ENCODE data around the gene LRIT3.

LRIT3 gene

DNA sequence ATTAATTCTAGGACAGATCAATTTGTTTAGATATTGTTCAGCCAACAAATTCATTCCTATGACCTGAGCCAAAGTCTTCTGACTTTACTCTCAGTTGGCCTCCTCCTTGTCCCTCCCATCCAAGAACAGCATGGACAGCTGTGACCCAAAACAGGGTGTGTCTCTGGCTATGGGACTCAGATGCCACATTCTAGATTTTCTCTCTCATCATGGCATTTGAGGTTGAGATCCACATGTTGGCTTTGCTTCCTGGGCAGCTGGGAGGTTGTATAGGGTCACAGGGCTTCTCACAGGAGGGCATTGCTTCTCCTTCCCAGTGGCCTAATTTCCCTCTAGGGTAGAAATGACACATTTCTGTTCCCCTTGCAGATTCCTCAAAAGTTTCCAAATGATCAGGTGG, 42.2 kb downstream of the LRIT3 start:
- TF ChIP-seq, protein P1, sequence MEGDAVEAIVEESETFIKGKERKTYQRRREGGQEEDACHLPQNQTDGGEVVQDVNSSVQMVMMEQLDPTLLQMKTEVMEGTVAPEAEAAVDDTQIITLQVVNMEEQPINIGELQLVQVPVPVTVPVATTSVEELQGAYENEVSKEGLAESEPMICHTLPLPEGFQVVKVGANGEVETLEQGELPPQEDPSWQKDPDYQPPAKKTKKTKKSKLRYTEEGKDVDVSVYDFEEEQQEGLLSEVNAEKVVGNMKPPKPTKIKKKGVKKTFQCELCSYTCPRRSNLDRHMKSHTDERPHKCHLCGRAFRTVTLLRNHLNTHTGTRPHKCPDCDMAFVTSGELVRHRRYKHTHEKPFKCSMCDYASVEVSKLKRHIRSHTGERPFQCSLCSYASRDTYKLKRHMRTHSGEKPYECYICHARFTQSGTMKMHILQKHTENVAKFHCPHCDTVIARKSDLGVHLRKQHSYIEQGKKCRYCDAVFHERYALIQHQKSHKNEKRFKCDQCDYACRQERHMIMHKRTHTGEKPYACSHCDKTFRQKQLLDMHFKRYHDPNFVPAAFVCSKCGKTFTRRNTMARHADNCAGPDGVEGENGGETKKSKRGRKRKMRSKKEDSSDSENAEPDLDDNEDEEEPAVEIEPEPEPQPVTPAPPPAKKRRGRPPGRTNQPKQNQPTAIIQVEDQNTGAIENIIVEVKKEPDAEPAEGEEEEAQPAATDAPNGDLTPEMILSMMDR (IDR thresholded peaks at IDR 0.05; ENCODE audit: control insufficient read depth, insufficient read depth, low read depth, low read length, missing control alignments): no peak
- no peak for DNase-seq (ENCODE audit: low read depth)
- H3K4me3 ChIP-seq (ENCODE audit: control insufficient read depth, low read depth, low read length): no peak overlapping the region

DNA sequence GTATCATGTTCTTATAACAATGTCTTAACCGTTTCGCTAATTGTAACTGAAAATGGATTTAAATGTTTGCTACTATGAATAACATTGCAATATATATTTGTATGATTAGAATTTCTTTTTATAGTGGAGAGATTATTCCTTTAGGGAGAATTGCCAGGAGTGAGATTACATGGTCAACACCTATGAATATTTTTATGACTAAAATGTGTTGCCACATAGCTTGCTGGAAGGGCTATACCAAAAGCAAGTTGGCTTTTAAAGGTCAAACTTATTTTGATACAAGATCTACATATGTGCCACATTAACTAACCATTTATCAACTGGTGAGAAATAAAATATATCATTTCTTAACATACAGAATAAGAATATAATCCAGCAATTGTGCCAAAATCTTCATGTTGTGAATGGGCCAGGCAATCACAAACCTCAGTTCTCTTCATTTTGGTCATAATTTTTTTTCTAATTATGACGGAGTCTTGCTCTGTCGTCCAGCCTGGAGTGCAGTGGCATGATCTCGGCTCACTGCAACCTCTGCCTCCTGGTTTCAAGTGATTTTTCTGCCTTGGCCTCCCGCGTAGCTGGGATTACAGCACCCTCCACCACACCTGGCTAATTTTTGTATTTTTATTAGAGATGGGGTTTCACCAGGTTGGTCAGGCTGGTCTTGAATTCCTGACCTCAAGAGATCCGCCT, 54.8 kb downstream of the LRIT3 start:
- no peak for DNase-seq (ENCODE audit: low read depth)
- TF ChIP-seq, protein P1 (IDR thresholded peaks at IDR 0.05; ENCODE audit: control insufficient read depth, insufficient read depth, low read depth, low read length, missing control alignments): no peak
- no peak overlapping the region for H3K4me3 ChIP-seq (ENCODE audit: control insufficient read depth, low read depth, low read length)

DNA sequence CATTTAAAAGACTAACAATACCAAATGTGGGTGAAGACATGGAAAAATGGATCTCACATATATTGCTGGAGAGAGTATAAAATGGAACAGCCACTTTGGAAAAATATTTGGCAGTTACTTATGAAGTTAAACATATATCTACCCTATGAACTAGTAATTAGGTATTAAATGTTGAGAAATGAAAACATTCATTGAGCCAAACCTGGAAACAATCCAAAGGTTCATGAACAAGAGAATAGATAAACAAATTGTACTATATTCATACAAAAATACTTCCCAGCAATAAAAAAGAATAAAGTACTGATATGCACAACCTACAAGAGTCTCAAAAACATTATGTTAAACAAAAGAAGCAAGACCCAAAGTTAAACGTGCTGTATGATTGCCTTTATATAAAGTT, 60.8 kb downstream of the LRIT3 start:
- TF ChIP-seq, protein P1 (IDR thresholded peaks at IDR 0.05; ENCODE audit: control insufficient read depth, insufficient read depth, low read depth, low read length, missing control alignments): no peak
- no peak overlapping the region for H3K4me3 ChIP-seq (ENCODE audit: control insufficient read depth, low read depth, low read length)
- DNase-seq (ENCODE audit: low read depth): no peak

DNA sequence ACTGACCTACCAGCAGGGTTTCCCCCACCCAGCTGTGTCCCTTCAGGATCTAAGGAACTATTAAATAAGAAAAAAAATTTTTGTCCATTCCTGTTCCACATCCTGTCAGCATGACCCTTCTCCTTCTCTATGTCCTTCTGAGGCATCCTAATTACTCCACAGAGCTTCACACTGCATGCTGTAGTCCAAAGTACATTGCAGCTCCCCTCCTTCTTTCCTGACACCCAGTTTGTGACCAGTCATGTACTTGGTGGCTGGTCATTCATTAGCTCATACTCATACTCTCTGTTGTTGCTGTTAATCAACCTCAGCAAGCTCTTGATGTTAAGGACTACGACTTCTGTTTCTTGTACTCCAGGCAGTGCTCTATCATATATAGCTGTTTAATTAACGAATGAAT, 62.3 kb downstream of the LRIT3 start:
- no peak for DNase-seq (ENCODE audit: low read depth)
- no peak overlapping the region for H3K4me3 ChIP-seq (ENCODE audit: control insufficient read depth, low read depth, low read length)
- TF ChIP-seq, protein P1 (IDR thresholded peaks at IDR 0.05; ENCODE audit: control insufficient read depth, insufficient read depth, low read depth, low read length, missing control alignments): no peak

DNA sequence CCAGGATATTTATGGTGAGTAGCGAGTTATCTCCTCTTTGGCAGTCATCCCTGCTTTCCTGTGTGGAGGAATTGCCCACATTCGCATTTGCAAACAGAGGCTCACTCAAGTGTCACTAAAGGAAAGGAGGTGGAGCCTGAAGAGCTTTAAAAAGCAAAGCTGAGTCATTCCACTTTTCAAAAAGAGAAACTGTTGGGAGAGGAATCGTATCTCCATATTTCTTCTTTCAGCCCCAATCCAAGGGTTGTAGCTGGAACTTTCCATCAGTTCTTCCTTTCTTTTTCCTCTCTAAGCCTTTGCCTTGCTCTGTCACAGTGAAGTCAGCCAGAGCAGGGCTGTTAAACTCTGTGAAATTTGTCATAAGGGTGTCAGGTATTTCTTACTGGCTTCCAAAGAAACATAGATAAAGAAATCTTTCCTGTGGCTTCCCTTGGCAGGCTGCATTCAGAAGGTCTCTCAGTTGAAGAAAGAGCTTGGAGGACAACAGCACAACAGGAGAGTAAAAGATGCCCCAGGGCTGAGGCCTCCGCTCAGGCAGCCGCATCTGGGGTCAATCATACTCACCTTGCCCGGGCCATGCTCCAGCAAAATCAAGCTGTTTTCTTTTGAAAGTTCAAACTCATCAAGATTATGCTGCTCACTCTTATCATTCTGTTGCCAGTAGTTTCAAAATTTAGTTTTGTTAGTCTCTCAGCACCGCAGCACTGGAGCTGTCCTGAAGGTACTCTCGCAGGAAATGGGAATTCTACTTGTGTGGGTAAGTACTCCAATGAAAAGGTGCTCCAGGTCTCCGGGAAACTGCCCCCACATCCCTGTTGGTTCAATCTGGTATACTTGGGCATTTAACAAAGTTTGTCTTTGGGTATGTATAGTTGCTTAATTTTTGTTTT, 65.0 kb downstream of the LRIT3 start, which contains the start of gene EGF:
TSS of gene EGF (plus strand) at position 178 of the 890 bp plus-strand sequence. CDS start at position 631, 453 bp downstream.
- no peak within 1 kb of the TSS; the same call in 1 of the 2 replicates for H3K4me3 ChIP-seq (ENCODE audit: control insufficient read depth, low read depth, low read length)
- TF ChIP-seq, protein P1 (IDR thresholded peaks at IDR 0.05; ENCODE audit: control insufficient read depth, insufficient read depth, low read depth, low read length, missing control alignments): no peak
- peak; percentile 13 for DNase-seq (ENCODE audit: low read depth)

DNA sequence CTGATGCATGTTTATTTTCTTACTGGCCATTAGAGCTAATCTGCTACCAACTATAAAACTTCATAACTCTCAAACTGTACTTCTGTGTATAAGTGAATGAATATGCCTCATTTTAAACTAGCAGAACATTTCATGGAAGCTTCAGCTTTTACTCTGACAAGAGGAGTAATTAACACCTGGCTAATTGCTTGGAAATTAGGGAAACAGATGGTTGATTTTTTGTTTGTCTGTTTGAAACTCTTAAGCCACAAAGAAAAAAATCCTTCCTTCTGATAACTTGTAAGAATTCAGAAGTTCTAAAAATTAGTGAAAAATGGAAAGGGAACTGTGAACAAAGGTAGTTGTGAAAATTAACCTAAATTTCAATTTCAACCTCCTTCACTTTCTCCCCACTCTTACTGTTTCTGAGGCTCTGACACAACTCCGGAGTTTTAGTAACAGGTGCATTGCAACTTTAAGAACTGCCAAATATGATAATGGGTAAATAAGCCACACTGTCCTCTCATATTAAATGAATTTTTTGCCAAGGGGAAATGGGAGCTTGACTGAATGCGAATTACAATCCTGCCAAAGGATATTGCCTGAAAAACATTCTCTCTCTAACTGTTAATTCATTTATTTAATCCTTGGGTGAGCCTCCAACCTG, 65.8 kb downstream of the LRIT3 start:
- TF ChIP-seq, protein P1 (IDR thresholded peaks at IDR 0.05; ENCODE audit: control insufficient read depth, insufficient read depth, low read depth, low read length, missing control alignments): no peak
- H3K4me3 ChIP-seq (ENCODE audit: control insufficient read depth, low read depth, low read length): no peak overlapping the region
- no peak for DNase-seq (ENCODE audit: low read depth)
